Measurements from ENCODE around the gene CCDC197.
A peak's percentile ranks its signal among the peaks of the same experiment; 100 is the strongest.

The CCDC197 gene

DNA sequence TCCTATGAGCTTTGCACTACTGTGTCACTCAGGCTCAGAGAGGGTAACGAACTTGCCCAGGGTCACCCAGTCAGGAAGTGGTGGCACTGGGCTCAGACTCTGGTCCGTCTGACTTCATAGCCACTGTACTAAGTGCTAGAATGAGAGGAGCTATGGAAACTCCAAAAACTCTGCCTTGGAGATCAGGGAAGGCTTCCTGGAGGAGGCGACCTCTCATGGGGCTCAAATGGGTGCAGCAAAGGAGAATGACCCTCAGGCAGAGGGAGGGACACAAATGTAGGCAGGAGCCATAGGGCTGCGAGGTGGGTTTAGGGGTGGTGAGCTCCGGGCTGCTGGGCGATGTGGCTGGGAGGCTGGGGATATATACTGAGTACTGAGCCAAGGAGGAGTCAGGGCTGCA is 3.2 kb downstream of the CCDC197 start:
- no peak for DNase-seq (ENCODE audit: low read depth)

DNA sequence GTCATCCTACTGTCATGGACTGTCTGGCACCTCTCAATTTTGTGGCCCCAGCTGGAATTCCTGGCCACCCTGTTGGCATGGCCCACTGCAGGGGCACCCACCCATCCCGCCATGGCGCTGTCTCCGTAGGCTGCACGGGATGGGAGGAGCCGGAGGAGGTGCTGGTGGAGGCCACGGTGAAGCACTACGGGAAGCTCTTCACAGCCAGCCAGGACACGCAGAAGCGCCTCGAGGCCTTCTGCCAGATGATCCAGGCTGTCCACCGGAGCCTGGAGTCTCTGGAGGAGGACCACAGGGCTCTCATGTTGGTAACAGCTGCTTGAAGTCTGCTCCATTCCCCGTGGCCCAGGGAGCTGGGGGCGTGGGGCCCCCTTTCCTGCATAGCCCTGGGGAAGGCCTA is 3.9 kb downstream of the CCDC197 start:
- no peak for DNase-seq (ENCODE audit: low read depth)

DNA sequence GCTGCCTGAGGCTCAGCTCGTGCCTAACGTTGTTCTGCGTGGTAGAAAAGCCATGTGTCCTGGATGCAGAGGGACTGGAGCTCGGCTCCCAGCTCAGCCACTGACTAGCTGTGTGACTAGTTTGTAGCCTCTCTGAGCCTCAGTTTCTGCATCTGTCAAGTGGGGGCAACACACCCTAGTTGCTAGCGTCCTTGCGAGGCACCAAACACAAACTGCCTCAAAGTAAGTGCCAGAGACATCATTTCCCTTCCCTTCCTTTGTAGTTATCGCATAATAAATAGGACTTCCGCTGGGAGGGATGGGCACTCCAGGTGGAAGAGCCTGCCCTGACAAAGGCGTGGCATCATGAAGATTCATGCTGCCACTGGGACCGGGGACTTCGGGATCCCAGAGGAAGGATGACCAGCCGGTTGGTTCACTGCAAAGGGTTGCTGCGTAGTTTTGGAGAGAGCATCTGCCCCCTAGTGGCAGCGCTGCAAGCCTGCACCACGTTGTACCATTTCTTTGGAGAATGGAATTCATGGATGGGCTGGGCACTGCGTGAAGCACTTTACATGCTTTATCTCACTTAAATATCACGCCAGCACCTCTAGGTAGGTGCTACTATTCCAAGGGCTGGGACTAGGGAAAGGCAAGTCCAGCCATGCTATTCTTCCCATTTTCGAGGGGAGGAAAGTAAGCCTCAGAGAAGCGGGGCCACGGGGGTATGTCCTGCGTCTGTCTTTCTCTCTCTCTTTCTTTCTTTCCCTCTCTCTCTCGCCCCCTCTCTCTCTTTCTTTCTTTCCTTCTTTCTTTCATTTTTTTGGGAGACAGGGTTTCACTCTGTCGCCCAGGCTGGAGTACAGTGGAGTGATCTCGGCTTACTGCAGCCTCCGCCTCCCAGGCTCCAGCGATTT is 4.6 kb downstream of the CCDC197 start:
- DNase-seq (ENCODE audit: low read depth): peak; percentile 19

GRCh38 chr14:94003397-94003796 is 6.3 kb downstream of the CCDC197 start:
- no peak for DNase-seq (ENCODE audit: low read depth)

- no peak for DNase-seq (ENCODE audit: low read depth)
These were observed 6.9 kb downstream of the CCDC197 start for GRCh38 chr14:94004015-94004414.

GRCh38 chr14:94005324-94006073 is 8.4 kb downstream of the CCDC197 start:
- no peak for DNase-seq (ENCODE audit: low read depth)

GRCh38 chr14:94008234-94008633 is 11.1 kb downstream of the CCDC197 start:
- DNase-seq (ENCODE audit: low read depth): no peak

DNA sequence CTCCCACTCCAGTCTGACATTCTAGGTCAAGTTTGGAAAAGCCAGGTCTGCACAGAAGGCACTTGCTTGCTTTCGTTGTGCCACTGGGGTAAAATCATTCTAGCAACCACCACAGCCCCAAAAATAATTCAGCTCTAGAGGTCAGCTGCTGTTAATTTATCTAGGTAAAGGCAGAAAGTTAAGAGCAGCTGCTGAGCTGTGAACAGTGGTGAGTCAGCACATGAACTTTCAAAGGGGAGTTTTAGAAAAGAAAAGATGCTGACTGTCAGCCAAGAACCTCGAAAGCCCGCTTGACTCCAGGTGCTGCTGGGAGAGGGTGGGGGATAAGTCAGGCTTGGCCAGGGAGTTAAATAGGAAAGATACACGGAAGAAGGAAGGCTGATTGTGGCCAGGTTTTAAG is 12.7 kb downstream of the CCDC197 start:
- DNase-seq (ENCODE audit: low read depth): no peak

GRCh38 chr14:94010625-94011024 is 13.5 kb downstream of the CCDC197 start:
- no peak for DNase-seq (ENCODE audit: low read depth)

- no peak for DNase-seq (ENCODE audit: low read depth)
These were observed 14.7 kb downstream of the CCDC197 start for GRCh38 chr14:94011795-94012194.

DNA sequence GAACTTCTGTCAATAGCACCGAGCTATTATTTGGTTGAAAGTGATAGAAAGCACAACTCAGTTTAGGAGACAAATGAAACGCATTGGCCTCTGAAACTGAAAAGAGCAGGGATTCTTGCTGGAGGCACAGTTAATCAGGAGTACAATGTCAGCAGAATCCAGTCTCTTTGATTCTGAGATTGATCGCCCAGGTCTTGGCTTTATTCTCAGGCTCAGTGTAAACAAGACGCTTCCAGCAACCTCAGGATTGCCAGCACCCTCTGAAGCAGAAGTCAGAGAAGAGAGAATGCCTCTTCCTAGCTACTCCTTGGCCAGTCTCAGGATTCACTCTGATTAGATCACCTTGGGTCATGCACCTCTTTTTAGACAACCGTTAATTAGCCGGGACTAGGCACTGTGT is 17.3 kb downstream of the CCDC197 start:
- no peak for DNase-seq (ENCODE audit: low read depth)

DNA sequence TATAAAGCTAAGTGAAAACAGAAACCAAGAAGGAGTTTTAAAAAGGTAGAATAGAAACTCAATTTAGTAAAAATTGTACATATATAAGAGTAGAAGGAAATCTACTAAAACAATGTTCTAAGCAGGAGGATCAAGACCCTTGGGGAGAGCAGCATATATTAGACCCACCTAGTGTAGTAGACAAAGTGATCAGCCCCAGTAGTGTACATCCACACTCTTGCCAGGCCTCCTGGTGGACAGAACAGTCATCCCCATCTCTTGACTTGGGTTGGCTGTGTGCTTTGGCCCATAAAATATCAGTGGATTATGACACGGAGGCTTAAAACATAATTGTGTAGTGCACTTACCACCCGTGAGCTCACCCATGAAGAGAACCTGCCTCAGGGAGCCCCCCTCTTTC is 18.1 kb downstream of the CCDC197 start:
- DNase-seq (ENCODE audit: low read depth): no peak

GRCh38 chr14:94016446-94016976 is 19.4 kb downstream of the CCDC197 start:
- no peak for DNase-seq (ENCODE audit: low read depth)

DNA sequence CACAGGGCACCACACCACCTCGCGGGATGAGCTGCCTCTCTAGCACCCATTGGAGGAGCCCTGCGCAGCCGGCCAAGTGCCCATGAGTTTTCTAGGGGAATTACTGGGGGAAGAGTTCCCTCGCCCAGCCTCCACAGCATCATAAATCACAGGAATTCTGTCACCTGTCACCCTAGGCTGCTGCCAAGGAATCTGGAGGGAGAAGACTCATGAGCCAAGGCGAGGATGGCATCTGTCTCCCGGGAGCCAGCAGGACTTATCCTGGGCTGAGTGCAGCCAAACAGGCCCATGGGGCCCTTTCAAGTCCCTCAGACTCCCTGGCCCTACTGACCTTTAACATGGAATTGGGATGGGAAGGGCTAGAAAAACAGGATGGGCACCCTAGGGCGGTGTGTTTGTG is 21.2 kb downstream of the CCDC197 start:
- no peak for DNase-seq (ENCODE audit: low read depth)

GRCh38 chr14:94019329-94019728 is 22.2 kb downstream of the CCDC197 start:
- no peak for DNase-seq (ENCODE audit: low read depth)

- DNase-seq (ENCODE audit: low read depth): no peak
These were observed 23.2 kb downstream of the CCDC197 start for GRCh38 chr14:94020267-94020666.

DNA sequence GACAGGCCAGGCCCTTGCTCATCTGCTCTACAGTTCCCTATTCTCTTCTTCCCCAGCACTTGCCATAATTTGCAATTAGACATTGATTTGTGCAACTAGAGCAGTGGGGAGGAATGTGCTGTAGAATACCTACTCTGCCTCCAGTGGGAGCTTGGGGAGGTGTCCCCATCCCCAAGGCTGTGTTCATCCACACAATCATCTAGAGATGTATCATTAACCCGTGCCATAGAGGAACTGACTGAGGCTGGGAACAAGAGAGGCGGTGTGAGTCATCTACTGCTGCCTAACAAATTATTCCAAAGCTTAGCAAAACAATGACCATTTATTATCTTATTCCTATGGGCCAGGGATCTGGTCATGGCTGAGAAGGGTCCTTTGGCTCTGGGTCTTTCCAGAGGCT is 23.9 kb downstream of the CCDC197 start:
- no peak for DNase-seq (ENCODE audit: low read depth)

GRCh38 chr14:94021416-94022157 is 24.5 kb downstream of the CCDC197 start:
- DNase-seq (ENCODE audit: low read depth): no peak

- no peak for DNase-seq (ENCODE audit: low read depth)
These were observed 25.7 kb downstream of the CCDC197 start for GRCh38 chr14:94022532-94023411.

DNA sequence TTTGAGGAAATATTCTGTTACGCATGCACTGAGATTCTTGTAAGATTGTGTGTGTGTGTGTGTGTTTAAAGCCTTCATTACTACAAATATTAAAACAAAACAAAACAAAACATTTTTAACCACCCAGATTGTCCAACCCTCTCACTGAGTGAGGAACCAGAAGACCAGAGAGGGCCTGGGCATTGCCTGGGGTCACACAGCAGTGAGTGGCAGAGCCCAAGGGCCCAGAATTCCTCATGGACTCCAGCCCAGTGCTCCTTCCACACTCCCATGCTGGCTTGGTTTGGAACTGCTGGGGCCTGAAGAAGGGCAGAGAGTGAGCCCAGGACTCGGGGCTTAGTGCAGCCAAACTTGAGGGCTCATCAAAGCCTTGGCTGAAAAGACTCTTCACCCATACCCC is 27.4 kb downstream of the CCDC197 start:
- DNase-seq (ENCODE audit: low read depth): no peak

- DNase-seq (ENCODE audit: low read depth): no peak
These were observed 28.6 kb downstream of the CCDC197 start for GRCh38 chr14:94025720-94026119.

Data from T-helper 22 cell (primary cell).